WTC11 (cell line): ENCODE data around the gene NOP14. TPM values are rescaled to one million over a fixed set of nuclear protein-coding genes. Genes with fewer than 3 reads are reported as not detected.

Source experiments
- ATAC-seq: fragments of 200-7000 bp; cut with Tn5 transposase; 2 replicates; pipeline ENCODE4 v1.10.0; 2021; ENCODE audit warnings: mild to moderate bottlenecking, moderate library complexity
- CTCF ChIA-PET: fragments of 300-600 bp; sonication (Branson Sonifier 250); formaldehyde crosslinking; loops from one replicate; lab custom pipeline; 2021; ENCODE audit warnings: antibody characterized with exemption; lab: Charles Lee
- POLR2A ChIA-PET: fragments of 350-600 bp; sonication (Branson Sonifier 250); formaldehyde crosslinking; loops from one replicate; lab custom pipeline; 2021; ENCODE audit warnings: antibody characterized with exemption; lab: Charles Lee
- DNase-seq: peaks from one replicate; pipeline ENCODE4 v3.0.0; 2021; ENCODE audit warnings: low spot score
- H3K27ac Mint-ChIP-seq: 2 replicates; pipeline ENCODE4 v1.8.0; 2021; ENCODE audit warnings: mixed read lengths
- H3K27me3 Mint-ChIP-seq: 2 replicates; pipeline ENCODE4 v1.8.0; 2021; ENCODE audit warnings: low read depth, mild to moderate bottlenecking, moderate library complexity, mixed read lengths
- H3K36me3 Mint-ChIP-seq: 2 replicates; pipeline ENCODE4 v1.8.0; 2021; ENCODE audit warnings: mixed read lengths
- H3K4me1 Mint-ChIP-seq: 2 replicates; pipeline ENCODE4 v1.8.0; 2022; ENCODE audit warnings: mixed read lengths
- H3K4me3 Mint-ChIP-seq: 2 replicates; pipeline ENCODE4 v1.8.0; 2021; ENCODE audit warnings: mild to moderate bottlenecking, moderate library complexity, mixed read lengths
- H3K9me3 Mint-ChIP-seq: 2 replicates; pipeline ENCODE4 v1.8.0; 2021; ENCODE audit warnings: mixed read lengths
- ETV6 ChIP-seq: sonication (generic); formaldehyde crosslinking; IDR thresholded peaks from 2 replicates; pipeline ENCODE4 v1.8.1; 2022; ENCODE audit warnings: mild to moderate bottlenecking, missing genetic modification reagents
- HMGXB4 ChIP-seq: sonication (generic); formaldehyde crosslinking; IDR thresholded peaks from 2 replicates; pipeline ENCODE4 v1.8.1; 2023; ENCODE audit warnings: mild to moderate bottlenecking, moderate library complexity, missing genetic modification reagents
- MYBL2 ChIP-seq: sonication (generic); formaldehyde crosslinking; IDR thresholded peaks from 2 replicates; pipeline ENCODE4 v1.8.1; 2023; ENCODE audit warnings: mild to moderate bottlenecking, moderate library complexity, missing genetic modification reagents
- ZNF317 ChIP-seq: sonication (generic); formaldehyde crosslinking; IDR thresholded peaks from 2 replicates; pipeline ENCODE4 v1.8.1; 2023; ENCODE audit warnings: low read depth, mild to moderate bottlenecking, moderate library complexity, missing genetic modification reagents, borderline replicate concordance
- ZNF512 ChIP-seq: sonication (generic); formaldehyde crosslinking; IDR thresholded peaks from 2 replicates; pipeline ENCODE4 v1.8.1; 2022; ENCODE audit warnings: missing genetic modification reagents, borderline replicate concordance
- ZNF671 ChIP-seq: fragments of 250-450 bp; sonication (Bioruptor Pico); IDR thresholded peaks from 2 replicates; pipeline ENCODE4 v1.8.0; 2021; ENCODE audit warnings: mild to moderate bottlenecking
- ZSCAN18 ChIP-seq: fragments of 250-450 bp; sonication (Bioruptor Pico); IDR thresholded peaks from 2 replicates; pipeline ENCODE4 v2.1.2; 2022; ENCODE audit warnings: mild to moderate bottlenecking, moderate library complexity
- total RNA-seq: library from RNA; stranded (reverse); gene quantifications from 3 replicates; pipeline ENCODE4 v1.2.3, GENCODE V29; 2021
- TF ChIP-seq, protein P1 (sequence below): fragments of 250-450 bp; sonication (Bioruptor Pico); IDR thresholded peaks from 2 replicates; pipeline ENCODE4 v1.9.0; 2021; ENCODE audit warnings: moderate library complexity, mild to moderate bottlenecking, inconsistent platforms, borderline replicate concordance
- TF ChIP-seq, protein P2 (sequence below): fragments of 250-450 bp; sonication (Bioruptor Pico); IDR thresholded peaks from 2 replicates; pipeline ENCODE4 v1.8.0; 2021; ENCODE audit warnings: mild to moderate bottlenecking
- TF ChIP-seq, protein P3 (sequence below): sonication (generic); formaldehyde crosslinking; IDR thresholded peaks from 2 replicates; pipeline ENCODE4 v1.8.0; 2022; ENCODE audit warnings: missing genetic modification reagents
- TF ChIP-seq, protein P4 (sequence below): fragments of 200-600 bp; IDR thresholded peaks from 2 replicates; pipeline ENCODE4 v1.8.0; 2022; ENCODE audit warnings: antibody characterized with exemption
- TF ChIP-seq, protein P5 (sequence below): sonication (generic); formaldehyde crosslinking; IDR thresholded peaks from 2 replicates; pipeline ENCODE4 v1.8.0; 2022; ENCODE audit warnings: mild to moderate bottlenecking, missing genetic modification reagents

NOP14 gene
- total RNA-seq, 1 experiment from 2014 or later: 39.1 TPM

- TF ChIP-seq, protein P1, sequence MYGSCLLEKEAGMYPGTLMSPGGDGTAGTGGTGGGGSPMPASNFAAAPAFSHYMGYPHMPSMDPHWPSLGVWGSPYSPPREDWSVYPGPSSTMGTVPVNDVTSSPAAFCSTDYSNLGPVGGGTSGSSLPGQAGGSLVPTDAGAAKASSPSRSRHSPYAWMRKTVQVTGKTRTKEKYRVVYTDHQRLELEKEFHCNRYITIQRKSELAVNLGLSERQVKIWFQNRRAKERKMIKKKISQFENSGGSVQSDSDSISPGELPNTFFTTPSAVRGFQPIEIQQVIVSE (CRISPR knock-in tag): no peak
- TF ChIP-seq ZNF512: no peak
- TF ChIP-seq, protein P2, sequence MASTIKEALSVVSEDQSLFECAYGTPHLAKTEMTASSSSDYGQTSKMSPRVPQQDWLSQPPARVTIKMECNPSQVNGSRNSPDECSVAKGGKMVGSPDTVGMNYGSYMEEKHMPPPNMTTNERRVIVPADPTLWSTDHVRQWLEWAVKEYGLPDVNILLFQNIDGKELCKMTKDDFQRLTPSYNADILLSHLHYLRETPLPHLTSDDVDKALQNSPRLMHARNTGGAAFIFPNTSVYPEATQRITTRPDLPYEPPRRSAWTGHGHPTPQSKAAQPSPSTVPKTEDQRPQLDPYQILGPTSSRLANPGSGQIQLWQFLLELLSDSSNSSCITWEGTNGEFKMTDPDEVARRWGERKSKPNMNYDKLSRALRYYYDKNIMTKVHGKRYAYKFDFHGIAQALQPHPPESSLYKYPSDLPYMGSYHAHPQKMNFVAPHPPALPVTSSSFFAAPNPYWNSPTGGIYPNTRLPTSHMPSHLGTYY (CRISPR knock-in tag): 0 out of 2 replicates have a peak, but pooled peaks have one; percentile 57
- peak; percentile 89 for TF ChIP-seq MYBL2 (CRISPR knock-in tag)
These were observed 28.1 kb downstream of the NOP14 start (continued) for GRCh38 chr4:2934813-2935761.

- ATAC-seq (peak; percentile 2; the same call in 1 of the 2 replicates), DNase-seq (no peak)
- Mint-ChIP-seq H3K4me1 (peaks cover 26% of the 10 kb centered on the region), H3K9me3 (no peaks in the 10 kb centered on the region), H3K27ac (no peak overlapping the region)
- ChIA-PET POLR2A (no interaction called here), CTCF (interaction anchor here (1.5 to 1.7 kb wide), 2 partner anchors 24 to 170 kb away, joined by 3 to 6 read pairs; no protein-coding TSS in a partner anchor)
- TF ChIP-seq ZNF317 (0 out of 2 replicates have a peak, but pooled peaks have one; percentile 6), ETV6 (no peak), HMGXB4 (CRISPR knock-in tag) (peak; percentile 4; the same call in 1 of the 2 replicates)
- TF ChIP-seq, protein P3, sequence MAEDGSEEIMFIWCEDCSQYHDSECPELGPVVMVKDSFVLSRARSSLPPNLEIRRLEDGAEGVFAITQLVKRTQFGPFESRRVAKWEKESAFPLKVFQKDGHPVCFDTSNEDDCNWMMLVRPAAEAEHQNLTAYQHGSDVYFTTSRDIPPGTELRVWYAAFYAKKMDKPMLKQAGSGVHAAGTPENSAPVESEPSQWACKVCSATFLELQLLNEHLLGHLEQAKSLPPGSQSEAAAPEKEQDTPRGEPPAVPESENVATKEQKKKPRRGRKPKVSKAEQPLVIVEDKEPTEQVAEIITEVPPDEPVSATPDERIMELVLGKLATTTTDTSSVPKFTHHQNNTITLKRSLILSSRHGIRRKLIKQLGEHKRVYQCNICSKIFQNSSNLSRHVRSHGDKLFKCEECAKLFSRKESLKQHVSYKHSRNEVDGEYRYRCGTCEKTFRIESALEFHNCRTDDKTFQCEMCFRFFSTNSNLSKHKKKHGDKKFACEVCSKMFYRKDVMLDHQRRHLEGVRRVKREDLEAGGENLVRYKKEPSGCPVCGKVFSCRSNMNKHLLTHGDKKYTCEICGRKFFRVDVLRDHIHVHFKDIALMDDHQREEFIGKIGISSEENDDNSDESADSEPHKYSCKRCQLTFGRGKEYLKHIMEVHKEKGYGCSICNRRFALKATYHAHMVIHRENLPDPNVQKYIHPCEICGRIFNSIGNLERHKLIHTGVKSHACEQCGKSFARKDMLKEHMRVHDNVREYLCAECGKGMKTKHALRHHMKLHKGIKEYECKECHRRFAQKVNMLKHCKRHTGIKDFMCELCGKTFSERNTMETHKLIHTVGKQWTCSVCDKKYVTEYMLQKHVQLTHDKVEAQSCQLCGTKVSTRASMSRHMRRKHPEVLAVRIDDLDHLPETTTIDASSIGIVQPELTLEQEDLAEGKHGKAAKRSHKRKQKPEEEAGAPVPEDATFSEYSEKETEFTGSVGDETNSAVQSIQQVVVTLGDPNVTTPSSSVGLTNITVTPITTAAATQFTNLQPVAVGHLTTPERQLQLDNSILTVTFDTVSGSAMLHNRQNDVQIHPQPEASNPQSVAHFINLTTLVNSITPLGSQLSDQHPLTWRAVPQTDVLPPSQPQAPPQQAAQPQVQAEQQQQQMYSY (CRISPR knock-in tag): 0 out of 2 replicates have a peak, but pooled peaks have one; percentile 18
- TF ChIP-seq, all 79 proteins: peak for 3
- Mint-ChIP-seq H3K4me3 (peak overlapping the region; percentile 80), H3K36me3 (peaks cover 20% of the 10 kb centered on the region), H3K27me3 (no peaks in the 10 kb centered on the region)
These were observed 29.0 kb downstream of the NOP14 start for GRCh38 chr4:2934077-2934812.

- ChIA-PET POLR2A (no interaction called here), CTCF (interaction anchor here (1.1 kb wide), 1 partner anchor 169 kb away, joined by 3 read pairs; no protein-coding TSS in a partner anchor)
- Mint-ChIP-seq H3K27ac (no peak overlapping the region; the same call in 1 of the 2 replicates), H3K4me1 (peaks cover 26% of the 10 kb centered on the region), H3K4me3 (peak overlapping the region; percentile 67), H3K36me3 (peaks cover 19% of the 10 kb centered on the region), H3K9me3 (no peaks in the 10 kb centered on the region), H3K27me3 (no peaks in the 10 kb centered on the region)
- ATAC-seq (peak; percentile 5), DNase-seq (no peak)
- no peak for TF ChIP-seq ZNF671 (CRISPR knock-in tag)
- peak; percentile 44; the same call in 1 of the 2 replicates for TF ChIP-seq HMGXB4 (CRISPR knock-in tag)
- TF ChIP-seq, protein P4, sequence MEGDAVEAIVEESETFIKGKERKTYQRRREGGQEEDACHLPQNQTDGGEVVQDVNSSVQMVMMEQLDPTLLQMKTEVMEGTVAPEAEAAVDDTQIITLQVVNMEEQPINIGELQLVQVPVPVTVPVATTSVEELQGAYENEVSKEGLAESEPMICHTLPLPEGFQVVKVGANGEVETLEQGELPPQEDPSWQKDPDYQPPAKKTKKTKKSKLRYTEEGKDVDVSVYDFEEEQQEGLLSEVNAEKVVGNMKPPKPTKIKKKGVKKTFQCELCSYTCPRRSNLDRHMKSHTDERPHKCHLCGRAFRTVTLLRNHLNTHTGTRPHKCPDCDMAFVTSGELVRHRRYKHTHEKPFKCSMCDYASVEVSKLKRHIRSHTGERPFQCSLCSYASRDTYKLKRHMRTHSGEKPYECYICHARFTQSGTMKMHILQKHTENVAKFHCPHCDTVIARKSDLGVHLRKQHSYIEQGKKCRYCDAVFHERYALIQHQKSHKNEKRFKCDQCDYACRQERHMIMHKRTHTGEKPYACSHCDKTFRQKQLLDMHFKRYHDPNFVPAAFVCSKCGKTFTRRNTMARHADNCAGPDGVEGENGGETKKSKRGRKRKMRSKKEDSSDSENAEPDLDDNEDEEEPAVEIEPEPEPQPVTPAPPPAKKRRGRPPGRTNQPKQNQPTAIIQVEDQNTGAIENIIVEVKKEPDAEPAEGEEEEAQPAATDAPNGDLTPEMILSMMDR: no peak
- TF ChIP-seq ETV6: no peak
- no peak for TF ChIP-seq ZSCAN18 (CRISPR knock-in tag)
- TF ChIP-seq ZNF317: 0 out of 2 replicates have a peak, but pooled peaks have one; percentile 45
- TF ChIP-seq, protein P5, sequence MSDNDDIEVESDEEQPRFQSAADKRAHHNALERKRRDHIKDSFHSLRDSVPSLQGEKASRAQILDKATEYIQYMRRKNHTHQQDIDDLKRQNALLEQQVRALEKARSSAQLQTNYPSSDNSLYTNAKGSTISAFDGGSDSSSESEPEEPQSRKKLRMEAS: peak; percentile 61; the same call in 1 of the 2 replicates
These were observed 29.6 kb downstream of the NOP14 start for GRCh38 chr4:2933566-2934076.
